ENCODE data around the gene PTPRM. TPM values are rescaled to one million over a fixed set of nuclear protein-coding genes. Genes with fewer than 3 reads are reported as not detected.

The PTPRM gene
- total and polyA plus RNA-seq, 2 of the 4 experiments (the other 2 are of a cell fraction): 28.3 to 51.2 TPM

DNA sequence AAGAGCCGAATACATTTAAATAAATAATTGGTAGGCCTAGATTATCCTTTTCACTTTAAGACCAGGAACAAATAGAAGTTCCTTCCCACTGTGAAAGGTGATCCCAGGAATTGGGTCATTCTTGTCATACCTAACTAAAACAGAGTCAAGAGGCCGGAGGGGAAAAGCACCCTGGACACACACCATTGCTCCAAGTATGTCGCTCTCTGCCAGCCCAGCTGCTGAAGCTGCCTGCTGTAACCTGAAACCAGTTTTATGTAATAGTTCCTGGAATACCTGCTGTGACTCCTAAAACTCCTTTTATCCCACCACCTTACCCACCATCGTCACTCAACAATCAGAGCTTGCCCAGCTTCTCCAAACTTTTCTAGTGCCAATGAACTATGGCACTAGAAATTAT lies 217.1 kb downstream of the PTPRM start:
- intact Hi-C loops (cut with micrococcal nuclease) (no loop called here), dilution Hi-C loops (cut with HindIII; ENCODE audit: low sequenced_read_pairs, unreplicated experiment) (no loop called here), in situ Hi-C loops (cut with MboI; ENCODE audit: low sequenced_read_pairs) (loop anchor here (25.0 kb wide), 1 partner anchor 603 kb away; no protein-coding TSS in a partner anchor)
- no peak for ATAC-seq (ENCODE audit: low read depth)
- Histone ChIP-seq H2BK20ac (ENCODE audit: low read depth, low read length) (no peak overlapping the region), H3K36me3 (ENCODE audit: control insufficient read depth, insufficient read depth, low read length) (no peaks in the 10 kb centered on the region), H4K20me1 (ENCODE audit: insufficient read depth, low read length) (peaks cover 4% of the 10 kb centered on the region), H4K8ac (ENCODE audit: low read depth in 2 of 2, low read length in 2 of 2) (no peak overlapping the region), H3K56ac (ENCODE audit: extremely low read depth, insufficient read depth, low read length) (no peak overlapping the region), H3K4ac (ENCODE audit: low read depth, low read length) (no peak overlapping the region), H4K91ac (ENCODE audit: insufficient read depth, low read depth, low read length) (no peak overlapping the region), H3K4me3 (ENCODE audit: insufficient read depth, low read depth, low read length) (no peak overlapping the region), H3K14ac (replicated peaks; ENCODE audit: low read depth, low read length) (no peak overlapping the region), H2BK120ac (ENCODE audit: low read depth, low read length) (no peak overlapping the region), H4K5ac (ENCODE audit: low read depth, low read length) (no peak overlapping the region), H3K27me3 (ENCODE audit: control insufficient read depth, insufficient read depth, low read length) (no peaks in the 10 kb centered on the region), H2AFZ (replicated peaks; ENCODE audit: low read length, poor library complexity) (no peak overlapping the region), H3K27ac (ENCODE audit: insufficient read depth, low read length) (no peak overlapping the region), H3K18ac (ENCODE audit: low read depth, low read length) (no peak overlapping the region), H3K9me1 (ENCODE audit: insufficient read depth, low read length) (peaks cover 2% of the 10 kb centered on the region), H2BK15ac (ENCODE audit: low read depth, low read length) (no peak overlapping the region), H3K9me3 (ENCODE audit: control insufficient read depth, insufficient read depth, low read length) (no peaks in the 10 kb centered on the region), H3K9ac (ENCODE audit: low read depth, low read length) (no peak overlapping the region), H3K23ac (ENCODE audit: low read depth, low read length) (no peak overlapping the region), H2AK9ac (replicated peaks; ENCODE audit: low read depth, low read length, poor library complexity) (no peak overlapping the region), H2BK5ac (ENCODE audit: low read depth, low read length, poor library complexity, severe bottlenecking) (no peak overlapping the region), H3K4me2 (ENCODE audit: low read depth, low read length) (no peak overlapping the region), H3K4me1 (ENCODE audit: control insufficient read depth, insufficient read depth, low read length) (peaks cover 2% of the 10 kb centered on the region; the same call in 1 of the 2 replicates), H3K79me1 (ENCODE audit: low read depth in 1 of 2, low read length in 2 of 2) (peaks cover 6 to 11% of the 10 kb centered on the region in 2 experiments; a peak in 2 of 4 replicates), H2AK5ac (ENCODE audit: low read depth, low read length) (no peak overlapping the region)
- CTCF ChIA-PET: interaction anchor here (0.6 to 0.8 kb wide), 2 partner anchors 167 to 586 kb away, joined by 3 read pairs; no protein-coding TSS in a partner anchor
- WGBS, 2 experiments (ENCODE audit: extremely low coverage in 2 of 2, insufficient read length in 1 of 2): 80% methylated on average over 1 of the region's 4 CpGs; no CpG with 5 or more reads in 1 of the 2 experiments
- POLR2A ChIA-PET (ENCODE audit: unreplicated experiment): no interaction called here
- DNase-seq: no peak
- no TSS peak for BruUV-seq (replicated peaks)
- TF ChIP-seq CHD1 (IDR thresholded peaks at IDR 0.05; ENCODE audit: low read depth, low read length) (no peak), POLR2A (IDR thresholded peaks at IDR 0.05; ENCODE audit: low read depth, low read length) (no peak), CEBPB (IDR thresholded peaks at IDR 0.05; ENCODE audit: low read depth, low read length) (no peak), NFE2L2 (IDR thresholded peaks at IDR 0.05; ENCODE audit: low read depth, low read length) (no peak), RFX5 (IDR thresholded peaks at IDR 0.05; ENCODE audit: low read depth, low read length) (no peak), SMC3 (IDR thresholded peaks at IDR 0.05; ENCODE audit: low read depth, low read length) (no peak), RCOR1 (IDR thresholded peaks at IDR 0.05; ENCODE audit: insufficient replicate concordance, low read length) (no peak), MXI1 (IDR thresholded peaks at IDR 0.05; ENCODE audit: borderline replicate concordance, low read depth, low read length) (no peak), BHLHE40 (IDR thresholded peaks at IDR 0.05; ENCODE audit: low read depth, low read length) (no peak), RAD21 (IDR thresholded peaks at IDR 0.05; ENCODE audit: low read length) (no peak), MAFK (IDR thresholded peaks at IDR 0.05; ENCODE audit: low read depth, low read length) (no peak), FOS (IDR thresholded peaks at IDR 0.05; ENCODE audit: low read depth, low read length) (no peak), MAZ (IDR thresholded peaks at IDR 0.05; ENCODE audit: borderline replicate concordance, low read depth, low read length) (no peak)
- TF ChIP-seq, protein P1, sequence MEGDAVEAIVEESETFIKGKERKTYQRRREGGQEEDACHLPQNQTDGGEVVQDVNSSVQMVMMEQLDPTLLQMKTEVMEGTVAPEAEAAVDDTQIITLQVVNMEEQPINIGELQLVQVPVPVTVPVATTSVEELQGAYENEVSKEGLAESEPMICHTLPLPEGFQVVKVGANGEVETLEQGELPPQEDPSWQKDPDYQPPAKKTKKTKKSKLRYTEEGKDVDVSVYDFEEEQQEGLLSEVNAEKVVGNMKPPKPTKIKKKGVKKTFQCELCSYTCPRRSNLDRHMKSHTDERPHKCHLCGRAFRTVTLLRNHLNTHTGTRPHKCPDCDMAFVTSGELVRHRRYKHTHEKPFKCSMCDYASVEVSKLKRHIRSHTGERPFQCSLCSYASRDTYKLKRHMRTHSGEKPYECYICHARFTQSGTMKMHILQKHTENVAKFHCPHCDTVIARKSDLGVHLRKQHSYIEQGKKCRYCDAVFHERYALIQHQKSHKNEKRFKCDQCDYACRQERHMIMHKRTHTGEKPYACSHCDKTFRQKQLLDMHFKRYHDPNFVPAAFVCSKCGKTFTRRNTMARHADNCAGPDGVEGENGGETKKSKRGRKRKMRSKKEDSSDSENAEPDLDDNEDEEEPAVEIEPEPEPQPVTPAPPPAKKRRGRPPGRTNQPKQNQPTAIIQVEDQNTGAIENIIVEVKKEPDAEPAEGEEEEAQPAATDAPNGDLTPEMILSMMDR (conservative IDR thresholded peaks at IDR 0.05; ENCODE audit: low read depth, low read length): no peak
- TF ChIP-seq, protein P2, sequence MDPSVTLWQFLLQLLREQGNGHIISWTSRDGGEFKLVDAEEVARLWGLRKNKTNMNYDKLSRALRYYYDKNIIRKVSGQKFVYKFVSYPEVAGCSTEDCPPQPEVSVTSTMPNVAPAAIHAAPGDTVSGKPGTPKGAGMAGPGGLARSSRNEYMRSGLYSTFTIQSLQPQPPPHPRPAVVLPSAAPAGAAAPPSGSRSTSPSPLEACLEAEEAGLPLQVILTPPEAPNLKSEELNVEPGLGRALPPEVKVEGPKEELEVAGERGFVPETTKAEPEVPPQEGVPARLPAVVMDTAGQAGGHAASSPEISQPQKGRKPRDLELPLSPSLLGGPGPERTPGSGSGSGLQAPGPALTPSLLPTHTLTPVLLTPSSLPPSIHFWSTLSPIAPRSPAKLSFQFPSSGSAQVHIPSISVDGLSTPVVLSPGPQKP (IDR thresholded peaks at IDR 0.05; ENCODE audit: borderline replicate concordance, low read depth, low read length): no peak
- TF ChIP-seq, protein P3, sequence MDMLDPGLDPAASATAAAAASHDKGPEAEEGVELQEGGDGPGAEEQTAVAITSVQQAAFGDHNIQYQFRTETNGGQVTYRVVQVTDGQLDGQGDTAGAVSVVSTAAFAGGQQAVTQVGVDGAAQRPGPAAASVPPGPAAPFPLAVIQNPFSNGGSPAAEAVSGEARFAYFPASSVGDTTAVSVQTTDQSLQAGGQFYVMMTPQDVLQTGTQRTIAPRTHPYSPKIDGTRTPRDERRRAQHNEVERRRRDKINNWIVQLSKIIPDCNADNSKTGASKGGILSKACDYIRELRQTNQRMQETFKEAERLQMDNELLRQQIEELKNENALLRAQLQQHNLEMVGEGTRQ (IDR thresholded peaks at IDR 0.05; ENCODE audit: low read depth, low read length): no peak
